Astrocyte (in vitro differentiated cells and primary cell): Measurements from ENCODE around the gene TJP1.

Experiments used
- CTCF ChIP-seq: IDR thresholded peaks from 2 replicates; pipeline ENCODE4 v1.5.1; 2011; ENCODE audit warnings: low read depth, mild to moderate bottlenecking, inconsistent platforms, low read length, moderate library complexity; ENCODE audit not compliant: insufficient read depth
- EZH2 ChIP-seq: IDR thresholded peaks from 2 replicates; pipeline ENCODE4 v1.6.1; 2012; ENCODE audit warnings: mild to moderate bottlenecking, low read length, inconsistent platforms; ENCODE audit not compliant: insufficient read depth

- TF ChIP-seq CTCF (no peak), EZH2 (no peak)
Measured at GRCh38 chr15:29867241-29868000, 45.2 kb upstream of the TJP1 start.
